ENCODE results near the gene ZNF195. TPM values are rescaled to one million over a fixed set of nuclear protein-coding genes. Genes with fewer than 3 reads are reported as not detected.
"Not testable (repeated sequence)": the region's sequence is repeated elsewhere in the genome, so short reads cannot be mapped to it uniquely, and the experiment has no call there.

The ZNF195 gene
- total RNA-seq, 1 donor from 2014 or later: 72.2 TPM

- not testable (repeated sequence) for H3K4me2 ChIP-seq; H3K27me3 ChIP-seq; H3F3A ChIP-seq (ENCODE audit: low read depth); H3K9me3 Mint-ChIP-seq; H3K4me3 ChIP-seq; H2AFZ ChIP-seq (replicated peaks); H3K36me3 Mint-ChIP-seq; H3K9me3 ChIP-seq (ENCODE audit: low read depth); H3K4me3 Mint-ChIP-seq; H3K27ac ChIP-seq; H3K27ac Mint-ChIP-seq; H3K79me2 ChIP-seq (ENCODE audit: low read depth); H3K36me3 ChIP-seq; H3K9ac ChIP-seq; H3K4me1 ChIP-seq; H3K27me3 Mint-ChIP-seq (ENCODE audit: insufficient read depth, low read depth); H4K20me1 ChIP-seq (ENCODE audit: low read depth); H3K4me1 Mint-ChIP-seq; DNase-seq (ENCODE audit: low spot score)
Measured at GRCh38 chr11:3402181-3402860, 23.4 kb upstream of the ZNF195 start.

DNA sequence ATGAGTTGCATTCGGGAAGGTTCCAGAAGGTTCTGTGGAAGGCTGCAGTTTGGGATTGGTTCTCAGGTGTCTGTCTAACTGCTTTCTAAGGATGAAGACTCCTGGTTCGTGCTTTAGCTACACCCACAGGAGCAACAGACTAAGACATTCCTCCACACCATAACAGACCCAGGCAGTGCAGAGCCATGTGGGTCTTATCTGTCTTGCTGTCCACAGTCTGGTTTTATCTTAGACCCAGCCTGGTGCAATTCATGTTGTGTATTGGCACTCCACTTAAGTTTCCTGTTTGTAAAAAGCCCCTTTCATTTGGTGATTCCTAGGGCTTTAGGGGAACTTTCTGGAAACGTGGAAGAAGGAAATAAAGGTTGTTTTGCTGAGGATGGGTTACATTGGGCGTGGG is 22.1 kb upstream of the ZNF195 start:
- not testable (repeated sequence) for H3K27me3 ChIP-seq; H3K4me3 Mint-ChIP-seq; H3K27me3 Mint-ChIP-seq (ENCODE audit: insufficient read depth, low read depth); H3K9ac ChIP-seq; H3K4me3 ChIP-seq; H3K27ac ChIP-seq; H3K27ac Mint-ChIP-seq; H2AFZ ChIP-seq (replicated peaks); H3K9me3 ChIP-seq (ENCODE audit: low read depth); H3K4me1 Mint-ChIP-seq; H3K36me3 ChIP-seq; H3K4me1 ChIP-seq; H3K36me3 Mint-ChIP-seq; H3K9me3 Mint-ChIP-seq; H3F3A ChIP-seq (ENCODE audit: low read depth); H3K4me2 ChIP-seq; H4K20me1 ChIP-seq (ENCODE audit: low read depth); DNase-seq (ENCODE audit: low spot score); H3K79me2 ChIP-seq (ENCODE audit: low read depth)

DNA sequence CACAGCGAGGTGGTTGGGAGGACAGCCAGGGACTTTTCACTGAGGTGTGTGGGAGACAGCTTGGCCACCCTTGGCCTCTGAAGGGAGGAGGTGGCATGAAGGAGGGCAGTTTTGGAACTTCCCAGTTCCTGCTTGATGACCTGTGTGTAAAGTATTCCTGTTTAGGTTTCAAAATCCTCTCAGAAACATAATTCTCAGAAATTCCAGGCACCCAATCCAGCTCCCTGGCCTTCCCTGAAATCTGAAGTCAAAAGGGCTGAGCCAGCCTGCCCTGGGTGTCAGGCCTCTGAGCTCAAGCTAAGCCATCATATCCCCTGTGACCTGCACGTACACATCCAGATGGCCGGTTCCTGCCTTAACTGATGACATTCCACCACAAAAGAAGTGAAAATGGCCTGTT is 19.6 kb upstream of the ZNF195 start:
- H3F3A ChIP-seq (ENCODE audit: low read depth); H3K36me3 Mint-ChIP-seq; H3K4me1 ChIP-seq; H3K27ac Mint-ChIP-seq; H3K9me3 Mint-ChIP-seq; H3K4me3 ChIP-seq; H4K20me1 ChIP-seq (ENCODE audit: low read depth); H3K9me3 ChIP-seq (ENCODE audit: low read depth); H3K27me3 Mint-ChIP-seq (ENCODE audit: insufficient read depth, low read depth); DNase-seq (ENCODE audit: low spot score); H3K79me2 ChIP-seq (ENCODE audit: low read depth); H3K27me3 ChIP-seq; H3K4me1 Mint-ChIP-seq; H3K4me2 ChIP-seq; H3K36me3 ChIP-seq; H3K9ac ChIP-seq; H3K27ac ChIP-seq; H2AFZ ChIP-seq (replicated peaks); H3K4me3 Mint-ChIP-seq: not testable (repeated sequence)

DNA sequence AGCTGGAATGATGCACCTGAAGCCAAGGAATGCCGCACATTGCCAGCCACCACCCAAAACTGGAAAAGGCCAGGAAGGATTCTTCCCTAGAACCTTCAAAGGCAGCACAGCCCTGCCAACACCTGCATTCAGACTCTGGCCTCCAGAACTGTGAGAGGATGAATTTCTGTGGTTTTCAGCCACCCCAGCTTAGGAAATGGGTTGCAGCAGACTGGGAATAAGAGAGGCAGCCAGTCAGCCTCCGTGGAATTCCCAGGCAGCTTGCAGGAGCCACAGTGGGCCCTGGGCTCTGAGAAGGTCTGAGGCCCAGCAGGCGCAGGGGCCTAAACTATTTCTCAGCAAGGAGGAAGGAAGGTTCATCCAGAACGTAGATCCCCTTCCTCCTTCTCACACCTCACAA is 19.2 kb upstream of the ZNF195 start:
- H3K27me3 Mint-ChIP-seq (ENCODE audit: insufficient read depth, low read depth); DNase-seq (ENCODE audit: low spot score): not testable (repeated sequence)

GRCh38 chr11:3397210-3397609 is 18.3 kb upstream of the ZNF195 start:
- H3K9me3 Mint-ChIP-seq; H3K4me2 ChIP-seq; H3K79me2 ChIP-seq (ENCODE audit: low read depth); H3K4me1 ChIP-seq; H3F3A ChIP-seq (ENCODE audit: low read depth); H3K27me3 ChIP-seq; H3K27ac ChIP-seq; H3K4me3 Mint-ChIP-seq; H3K36me3 Mint-ChIP-seq; H3K9ac ChIP-seq; H3K9me3 ChIP-seq (ENCODE audit: low read depth); H3K4me1 Mint-ChIP-seq; DNase-seq (ENCODE audit: low spot score); H4K20me1 ChIP-seq (ENCODE audit: low read depth); H3K27ac Mint-ChIP-seq; H3K36me3 ChIP-seq; H2AFZ ChIP-seq (replicated peaks); H3K4me3 ChIP-seq; H3K27me3 Mint-ChIP-seq (ENCODE audit: insufficient read depth, low read depth): not testable (repeated sequence)

More for the DNA sequence above, 19.2 kb upstream of the ZNF195 start:
- H3K79me2 ChIP-seq (ENCODE audit: low read depth); H3K9me3 Mint-ChIP-seq; H2AFZ ChIP-seq (replicated peaks); H3K4me3 ChIP-seq; H3K27ac ChIP-seq; H3K9me3 ChIP-seq (ENCODE audit: low read depth); H3F3A ChIP-seq (ENCODE audit: low read depth); H3K4me3 Mint-ChIP-seq; H4K20me1 ChIP-seq (ENCODE audit: low read depth); H3K27ac Mint-ChIP-seq; H3K4me1 Mint-ChIP-seq; H3K4me1 ChIP-seq; H3K27me3 ChIP-seq; H3K36me3 ChIP-seq; H3K36me3 Mint-ChIP-seq; H3K4me2 ChIP-seq; H3K9ac ChIP-seq: not testable (repeated sequence)

DNA sequence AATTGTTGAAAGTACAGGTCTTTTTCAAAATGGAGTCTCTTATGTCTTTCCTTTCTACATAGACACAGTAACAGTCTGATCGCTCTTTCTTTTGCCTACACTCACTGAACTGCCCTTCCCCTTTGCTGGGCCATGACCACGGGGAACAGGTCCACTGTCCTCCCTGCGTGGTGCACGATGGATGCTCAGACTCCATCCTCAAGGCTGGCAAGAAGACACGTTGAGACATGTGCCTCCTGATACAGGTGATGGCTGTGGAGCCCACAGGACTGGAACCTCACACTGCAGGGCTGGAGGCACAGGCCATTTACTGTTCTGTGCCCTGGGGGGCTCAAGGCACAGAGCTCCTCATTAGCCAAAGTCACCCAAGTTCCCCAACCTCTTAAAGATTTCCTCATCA is 16.5 kb upstream of the ZNF195 start:
- not testable (repeated sequence) for H3K27ac Mint-ChIP-seq, H3K27ac ChIP-seq

DNA sequence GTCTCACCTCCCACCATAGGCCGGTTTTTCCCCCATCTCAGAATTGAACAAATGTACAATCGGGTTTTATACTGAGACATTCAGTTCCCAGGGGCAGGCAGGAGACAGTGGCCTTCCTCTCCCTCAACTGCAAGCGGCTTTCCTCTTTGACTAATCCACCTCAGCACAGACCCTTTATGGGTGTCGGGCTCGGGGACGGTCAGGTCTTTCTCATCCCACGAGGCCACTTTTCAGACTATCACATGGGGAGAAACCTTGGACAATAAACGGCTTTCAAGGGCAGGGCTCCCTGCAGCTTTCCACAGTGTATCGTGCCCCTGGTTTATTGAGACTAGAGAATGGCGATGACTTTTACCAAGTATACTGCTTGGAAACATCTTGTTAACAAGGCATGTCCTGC is 16.0 kb upstream of the ZNF195 start:
- not testable (repeated sequence) for H3K4me1 ChIP-seq; H3K79me2 ChIP-seq (ENCODE audit: low read depth); DNase-seq (ENCODE audit: low spot score); H3K27ac ChIP-seq; H3K36me3 ChIP-seq; H3F3A ChIP-seq (ENCODE audit: low read depth); H3K36me3 Mint-ChIP-seq; H3K9me3 ChIP-seq (ENCODE audit: low read depth); H3K4me2 ChIP-seq; H3K27ac Mint-ChIP-seq; H3K27me3 ChIP-seq; H4K20me1 ChIP-seq (ENCODE audit: low read depth); H3K9ac ChIP-seq; H3K4me1 Mint-ChIP-seq; H3K4me3 Mint-ChIP-seq; H2AFZ ChIP-seq (replicated peaks); H3K4me3 ChIP-seq; H3K27me3 Mint-ChIP-seq (ENCODE audit: insufficient read depth, low read depth)
- peaks cover 11% of the 10 kb centered on the region for H3K9me3 Mint-ChIP-seq

More for the DNA sequence above, 16.5 kb upstream of the ZNF195 start:
- not testable (repeated sequence) for H3K27me3 ChIP-seq; H3K4me1 Mint-ChIP-seq; H3F3A ChIP-seq (ENCODE audit: low read depth); H3K27me3 Mint-ChIP-seq (ENCODE audit: insufficient read depth, low read depth); H3K4me3 ChIP-seq; H4K20me1 ChIP-seq (ENCODE audit: low read depth); H3K79me2 ChIP-seq (ENCODE audit: low read depth); DNase-seq (ENCODE audit: low spot score); H3K4me2 ChIP-seq; H3K4me1 ChIP-seq; H2AFZ ChIP-seq (replicated peaks); H3K4me3 Mint-ChIP-seq; H3K36me3 Mint-ChIP-seq; H3K9ac ChIP-seq; H3K9me3 ChIP-seq (ENCODE audit: low read depth); H3K36me3 ChIP-seq
- peaks cover 11% of the 10 kb centered on the region for H3K9me3 Mint-ChIP-seq

GRCh38 chr11:3393450-3393849 is 14.5 kb upstream of the ZNF195 start:
- not testable (repeated sequence) for H3K36me3 ChIP-seq; H4K20me1 ChIP-seq (ENCODE audit: low read depth); H3K9me3 ChIP-seq (ENCODE audit: low read depth); H3K79me2 ChIP-seq (ENCODE audit: low read depth); H2AFZ ChIP-seq (replicated peaks); H3K4me3 ChIP-seq; H3K27me3 ChIP-seq; H3K27ac Mint-ChIP-seq; H3K27me3 Mint-ChIP-seq (ENCODE audit: insufficient read depth, low read depth); H3K36me3 Mint-ChIP-seq; H3F3A ChIP-seq (ENCODE audit: low read depth); H3K4me1 Mint-ChIP-seq; H3K27ac ChIP-seq; H3K4me1 ChIP-seq; DNase-seq (ENCODE audit: low spot score); H3K4me3 Mint-ChIP-seq; H3K4me2 ChIP-seq; H3K9ac ChIP-seq
- peaks cover 12% of the 10 kb centered on the region for H3K9me3 Mint-ChIP-seq

Data from neural progenitor cell (in vitro differentiated cells).